H1 (cell line): ENCODE results near the gene RGS11. TPM values are rescaled to one million over a fixed set of nuclear protein-coding genes. Genes with fewer than 3 reads are reported as not detected.

Source experiments
- CTCF ChIA-PET: fragments of 300-600 bp; sonication (Branson Sonifier 250); formaldehyde crosslinking; loops from one replicate; lab custom pipeline; 2021; ENCODE audit not compliant: partially characterized antibody; lab: Charles Lee
- POLR2A ChIA-PET: fragments of 300-600 bp; sonication (Branson Sonifier 250); formaldehyde crosslinking; loops from one replicate; lab custom pipeline; 2021; ENCODE audit warnings: inconsistent platforms; ENCODE audit not compliant: partially characterized antibody; lab: Charles Lee
- DNase-seq, 2 experiments: peaks; one replicate each; pipeline versions ENCODE4 v3.0.0 to v3.0.0-alpha.2; 2010 to 2022; ENCODE audit warnings: low spot score in 2 of 2, low read depth in 1 of 2, mixed read lengths in 1 of 2
- FAIRE-seq: peaks from 2 replicates; lab custom pipeline; 2011; peaks lifted over from hg19 to GRCh38; lab: Jason Lieb, UNC
- H2AFZ ChIP-seq: 2 replicates; pipeline ENCODE4 v1.8.1; 2012; ENCODE audit warnings: low read length, inconsistent platforms
- H2AK5ac ChIP-seq: 2 replicates; pipeline ENCODE4 v1.6.1; 2013; ENCODE audit warnings: low read depth, low read length
- H2BK120ac ChIP-seq: replicated peaks from 2 replicates; pipeline ENCODE3; 2013; ENCODE audit warnings: low read depth, low read length, inconsistent platforms
- H2BK12ac ChIP-seq: 2 replicates; pipeline ENCODE4 v1.6.1; 2013; ENCODE audit warnings: low read depth, low read length
- H2BK15ac ChIP-seq: 2 replicates; pipeline ENCODE4 v1.6.1; 2013; ENCODE audit warnings: low read length
- H2BK20ac ChIP-seq: 2 replicates; pipeline ENCODE4 v1.6.1; 2013; ENCODE audit warnings: low read length
- H2BK5ac ChIP-seq: 2 replicates; pipeline ENCODE4 v1.6.1; 2013; ENCODE audit warnings: low read depth, low read length
- H3K14ac ChIP-seq: 2 replicates; pipeline ENCODE4 v1.6.1; 2013; ENCODE audit warnings: inconsistent platforms; ENCODE audit not compliant: insufficient read length
- H3K18ac ChIP-seq: 2 replicates; pipeline ENCODE4 v1.6.1; 2013; ENCODE audit warnings: low read length; ENCODE audit errors: extremely low read depth
- H3K23ac ChIP-seq: 2 replicates; pipeline ENCODE4 v1.6.1; 2013; ENCODE audit warnings: inconsistent platforms; ENCODE audit not compliant: insufficient read length
- H3K23me2 ChIP-seq: 2 replicates; pipeline ENCODE4 v1.6.1; 2013; ENCODE audit warnings: low read depth, low read length
- H3K27ac ChIP-seq: 2 replicates; pipeline ENCODE4 v1.6.1; 2011; ENCODE audit warnings: low read depth, low read length, inconsistent platforms
- H3K27me3 ChIP-seq, 4 experiments: replicated peaks in 1 of 4; 1 replicate in 1 of 4; 2 replicates in 3 of 4; pipeline versions ENCODE4 v1.6.1 to v1.8.1; 2011 to 2013; ENCODE audit warnings: low read length in 3 of 4, mild to moderate bottlenecking in 3 of 4, inconsistent platforms in 2 of 4, mixed read lengths in 2 of 4, moderate library complexity in 1 of 4; ENCODE audit not compliant: control insufficient read depth in 3 of 4, insufficient read depth in 3 of 4; ENCODE audit errors: extremely low read depth in 1 of 4
- H3K36me3 ChIP-seq, 4 experiments: 2 replicates each; pipeline versions ENCODE4 v1.6.1 to v1.8.1; 2011 to 2013; ENCODE audit warnings: mild to moderate bottlenecking in 4 of 4, low read length in 3 of 4, moderate library complexity in 2 of 4, control low read depth in 1 of 4, inconsistent platforms in 1 of 4; ENCODE audit not compliant: insufficient read depth in 4 of 4, control insufficient read depth in 2 of 4
- H3K4ac ChIP-seq: replicated peaks from 2 replicates; pipeline ENCODE3; 2013; ENCODE audit warnings: low read length, low read depth, mixed read lengths, inconsistent platforms; ENCODE audit not compliant: insufficient read length
- H3K4me1 ChIP-seq, 4 experiments: replicated peaks in 1 of 4; 1 replicate in 1 of 4; 2 replicates in 3 of 4; pipeline versions ENCODE4 v1.6.1 to v1.8.1; 2011 to 2013; ENCODE audit warnings: low read length in 3 of 4, inconsistent platforms in 2 of 4, mixed read lengths in 1 of 4; ENCODE audit not compliant: insufficient read depth in 4 of 4, control insufficient read depth in 3 of 4
- H3K4me2 ChIP-seq, 2 experiments: 2 replicates each; pipeline versions ENCODE4 v1.6.1 to v1.8.1; 2011 to 2013; ENCODE audit warnings: low read depth in 2 of 2, low read length in 2 of 2, control low read depth in 1 of 2, inconsistent platforms in 1 of 2, mild to moderate bottlenecking in 1 of 2; ENCODE audit not compliant: insufficient read depth in 1 of 2
- H3K4me3 ChIP-seq, 4 experiments: fragments of 200-600, 300-600 bp in 1 of 4; sonication (generic), shearing (Covaris generic), sonication (Bioruptor Twin) in 1 of 4; 2 replicates each; pipeline versions ENCODE4 v1.5.1 to v1.8.1; 2011 to 2016; ENCODE audit warnings: low read length in 4 of 4, low read depth in 3 of 4, control low read depth in 2 of 4, inconsistent platforms in 2 of 4, mild to moderate bottlenecking in 2 of 4, mixed read lengths in 1 of 4, moderate library complexity in 1 of 4; ENCODE audit not compliant: insufficient read depth in 2 of 4; ENCODE audit errors: extremely low read depth in 1 of 4
- H3K56ac ChIP-seq: replicated peaks from 2 replicates; pipeline ENCODE3; 2013; ENCODE audit warnings: low read depth, mild to moderate bottlenecking, mixed read lengths, low read length, inconsistent platforms; ENCODE audit not compliant: insufficient read length
- H3K79me1 ChIP-seq: 2 replicates; pipeline ENCODE4 v1.6.1; 2013; ENCODE audit warnings: low read depth, low read length, control low read depth
- H3K79me2 ChIP-seq, 2 experiments: 2 replicates each; pipeline versions ENCODE4 v1.6.1 to v1.8.1; 2012 to 2013; ENCODE audit warnings: low read length in 2 of 2, mild to moderate bottlenecking in 2 of 2, inconsistent platforms in 1 of 2; ENCODE audit not compliant: insufficient read depth in 2 of 2, control insufficient read depth in 1 of 2
- H3K9ac ChIP-seq, 4 experiments: replicated peaks in 1 of 4; 1 replicate in 1 of 4; 2 replicates in 3 of 4; pipeline versions ENCODE4 v1.6.1 to v1.8.1; 2011 to 2013; ENCODE audit warnings: low read depth in 3 of 4, low read length in 3 of 4, control low read depth in 2 of 4, mild to moderate bottlenecking in 2 of 4, moderate library complexity in 2 of 4, inconsistent platforms in 1 of 4; ENCODE audit errors: extremely low read depth in 1 of 4
- H3K9me3 ChIP-seq, 2 experiments: 2 replicates each; pipeline versions ENCODE4 v1.6.1 to v1.8.1; 2012 to 2013; ENCODE audit warnings: mild to moderate bottlenecking in 2 of 2, moderate library complexity in 2 of 2, control low read depth in 1 of 2, inconsistent platforms in 1 of 2, low read depth in 1 of 2, low read length in 1 of 2, mixed read lengths in 1 of 2; ENCODE audit not compliant: insufficient read depth in 2 of 2
- H4K20me1 ChIP-seq, 2 experiments: replicated peaks in 1 of 2; 2 replicates each; pipeline versions ENCODE3 to v1.8.1; 2011 to 2013; ENCODE audit warnings: inconsistent platforms in 2 of 2, low read length in 2 of 2, mild to moderate bottlenecking in 1 of 2; ENCODE audit not compliant: insufficient read depth in 2 of 2, control insufficient read depth in 1 of 2
- H4K5ac ChIP-seq: 2 replicates; pipeline ENCODE4 v1.6.1; 2013; ENCODE audit warnings: low read length, low read depth, mixed read lengths, inconsistent platforms; ENCODE audit not compliant: insufficient read length
- H4K8ac ChIP-seq: 2 replicates; pipeline ENCODE4 v1.8.0; 2013; ENCODE audit warnings: mild to moderate bottlenecking, moderate library complexity, low read length, inconsistent platforms; ENCODE audit not compliant: insufficient read depth; ENCODE audit errors: extremely low read depth
- H4K91ac ChIP-seq: replicated peaks from 2 replicates; pipeline ENCODE3; 2013; ENCODE audit warnings: low read length, mixed read lengths, inconsistent platforms; ENCODE audit not compliant: insufficient read length
- HDAC6 ChIP-seq: IDR thresholded peaks from one replicate; pipeline ENCODE4 v1.7.1; 2012; ENCODE audit warnings: low read depth, mild to moderate bottlenecking, inconsistent platforms, low read length, moderate library complexity
- POLR2AphosphoS5 ChIP-seq: IDR thresholded peaks from 2 replicates; pipeline ENCODE4 v1.6.1; 2011; ENCODE audit warnings: low read depth, low read length
- SIRT6 ChIP-seq: IDR thresholded peaks from one replicate; pipeline ENCODE4 v1.7.1; 2012; ENCODE audit warnings: low read length, inconsistent platforms
- SRF ChIP-seq: IDR thresholded peaks from 2 replicates; pipeline ENCODE4 v1.6.1; 2011; ENCODE audit warnings: mild to moderate bottlenecking, low read depth, low read length, moderate library complexity
- TCF12 ChIP-seq: IDR thresholded peaks from 2 replicates; pipeline ENCODE4 v1.6.1; 2011; ENCODE audit warnings: low read depth, mild to moderate bottlenecking, low read length
- WGBS, 2 experiments: shearing (Covaris generic) in 1 of 2; methylation state at CpG; one replicate each; pipeline versions ENCODE4 v1.1.6 to v1.1.7; 2013 to 2015; ENCODE audit warnings: low lambda C conversion rate in 2 of 2, mixed read lengths in 2 of 2, inconsistent platforms in 1 of 2, low coverage in 1 of 2, missing lambda C conversion rate in 1 of 2; ENCODE audit not compliant: insufficient replicate concordance in 2 of 2, insufficient coverage in 1 of 2, insufficient read length in 1 of 2; ENCODE audit errors: extremely low coverage in 1 of 2, missing lambda C conversion rate in 1 of 2; 5-methylcytosine and 5-hydroxymethylcytosine counted together
- polyA plus RNA-seq, 7 experiments: library from polyadenylated mRNA; depleted of rRNA in 3 of 7; stranded (reverse) in 5 of 7; unstranded in 2 of 7; fragments of >200 nt in 5 of 7; fragments of 200-250 nt in 2 of 7; gene quantifications; 1 replicate in 5 of 7; 2 replicates in 1 of 7; 4 replicates in 1 of 7; pipeline versions ENCODE4 v1.2.1 to v1.2.3, GENCODE V29; 2011 to 2013; ENCODE audit warnings: missing spikeins in 2 of 7, mixed read lengths in 2 of 7
- total RNA-seq: library from RNA; stranded (reverse); fragmentation: NEBNext Ultra II Directional; extraction: Animal tissue kit (Norgen Biotek cat#: 25700); gene quantifications from 2 replicates; pipeline ENCODE4 v1.2.1, GENCODE V29; 2021

RGS11 gene
- total and polyA plus RNA-seq, 2 of the 8 experiments (the other 6 are each of a cell fraction or from before 2014, with no cell fraction given), result 0.84 to 1.2 TPM

- POLR2A ChIA-PET, result interaction anchor here (0.8 to 5.0 kb wide), 3 partner anchors 14 to 21 kb away, joined by 3 to 26 read pairs (median 5); partner anchors contain the start of gene LUC7L
These were observed 33.5 kb downstream of the RGS11 start for GRCh38 chr16:242281-242680.

More at GRCh38 chr16:242281-242680, 33.5 kb downstream of the RGS11 start:
- H3K56ac ChIP-seq, result no peak overlapping the region
- WGBS, 2 experiments, result 97% methylated on average over 8 of the region's 10 CpGs; no CpG with 5 or more reads in 1 of the 2 experiments
- H4K20me1 ChIP-seq, result peaks cover 0 to 7% of the 10 kb centered on the region in 2 experiments
- H3K27ac ChIP-seq, result no peak overlapping the region
- no peak overlapping the region for H4K8ac ChIP-seq
- H3K4me1 ChIP-seq, result no peaks in the 10 kb centered on the region
- no peak overlapping the region for H2AFZ ChIP-seq
- CTCF ChIA-PET, result interaction anchor here (0.6 to 2.2 kb wide), 4 partner anchors 77 to 1698 kb away, joined by 3 to 13 read pairs (median 3); no protein-coding TSS in a partner anchor
- H3K4ac ChIP-seq, result no peak overlapping the region
- H3K27me3 ChIP-seq, result no peaks in the 10 kb centered on the region
- no peaks in the 10 kb centered on the region for H3K9me3 ChIP-seq
- no peak overlapping the region for H2BK15ac ChIP-seq
- no peak overlapping the region for H2BK5ac ChIP-seq
- DNase-seq (no peak), FAIRE-seq (no peak)
- peaks cover 3% of the 10 kb centered on the region for H3K79me1 ChIP-seq
- H3K23ac ChIP-seq, result no peak overlapping the region
- H3K4me3 ChIP-seq, result no peak overlapping the region
- no peak overlapping the region for H2BK12ac ChIP-seq
- no peaks in the 10 kb centered on the region for H3K36me3 ChIP-seq
- H3K79me2 ChIP-seq, result peaks cover 0 to 38% of the 10 kb centered on the region in 2 experiments; a peak in 3 of 4 replicates
- no peak overlapping the region for H3K14ac ChIP-seq
- H4K91ac ChIP-seq, result no peak overlapping the region
- H3K23me2 ChIP-seq, result no peaks in the 10 kb centered on the region
- H2BK20ac ChIP-seq, result no peak overlapping the region
- no peak overlapping the region for H3K9ac ChIP-seq
- H4K5ac ChIP-seq, result no peak overlapping the region
- no peak overlapping the region for H3K4me2 ChIP-seq
- no peak for TF ChIP-seq SIRT6
- TF ChIP-seq SRF, result no peak
- no peak for TF ChIP-seq TCF12
- TF ChIP-seq HDAC6, result no peak
- TF ChIP-seq POLR2AphosphoS5, result no peak
- H2AK5ac ChIP-seq, result no peak overlapping the region
- H2BK120ac ChIP-seq, result no peak overlapping the region
- no peak overlapping the region for H3K18ac ChIP-seq
